ENCODE measurements around the gene NBPF11.

GRCh38 chr1:148166558-148167492 lies 14.7 kb upstream of the NBPF11 start:
- TF ChIP-seq CTCF (IDR thresholded peaks at IDR 0.05) (no peak), ZFX (IDR thresholded peaks at IDR 0.05; ENCODE audit: borderline replicate concordance) (no peak)

Data from 22Rv1 (cell line).